ENCODE data around the gene UBE2Q2.

GRCh38 chr15:75902129-75902557 is 58.9 kb downstream of the UBE2Q2 start:
- TF ChIP-seq FOS (IDR thresholded peaks at IDR 0.05; ENCODE audit: low read depth, low read length) (no peak), POLR2A (IDR thresholded peaks at IDR 0.05; ENCODE audit: low read depth, low read length) (no peak), CEBPB (IDR thresholded peaks at IDR 0.05; ENCODE audit: low read depth, low read length) (no peak)
